Progenitor cell of endocrine pancreas (in vitro differentiated cells): Measurements from ENCODE around the gene TMEM144. TPM values are rescaled to one million over a fixed set of nuclear protein-coding genes. Genes with fewer than 3 reads are reported as not detected.

ENCODE experiments used
- DNase-seq: peaks from one replicate; pipeline ENCODE4 v3.0.0; 2021; ENCODE audit warnings: low spot score; ENCODE audit not compliant: unreplicated experiment
- H3K27ac Mint-ChIP-seq: 2 replicates; pipeline ENCODE4 v1.8.0; 2021; ENCODE audit warnings: mild to moderate bottlenecking, moderate library complexity, mixed read lengths
- H3K27me3 Mint-ChIP-seq: 2 replicates; pipeline ENCODE4 v1.8.0; 2021; ENCODE audit warnings: mixed read lengths
- H3K36me3 Mint-ChIP-seq: 2 replicates; pipeline ENCODE4 v1.8.0; 2022; ENCODE audit warnings: mixed read lengths; ENCODE audit not compliant: insufficient read depth
- H3K4me1 Mint-ChIP-seq: 2 replicates; pipeline ENCODE4 v1.8.0; 2021; ENCODE audit warnings: low read depth, mixed read lengths
- H3K4me3 Mint-ChIP-seq: 2 replicates; pipeline ENCODE4 v1.8.0; 2021; ENCODE audit warnings: low read depth, mild to moderate bottlenecking, moderate library complexity, mixed read lengths
- H3K9me3 Mint-ChIP-seq: 2 replicates; pipeline ENCODE4 v1.8.0; 2021; ENCODE audit warnings: low read depth, mixed read lengths
- CTCF ChIP-seq: fragments of 200-600 bp; sonication (generic); IDR thresholded peaks from one replicate; pipeline ENCODE4 v1.5.0; 2021; ENCODE audit warnings: antibody characterized with exemption, mild to moderate bottlenecking; ENCODE audit not compliant: unreplicated experiment
- long read RNA-seq: library from polyadenylated mRNA; unstranded; transcript quantifications from one replicate; pipeline ENCODE4 v2.0.0, GENCODE V29; 2020
- total RNA-seq: library from RNA; stranded (reverse); gene quantifications from 2 replicates; pipeline ENCODE4 v1.2.1, GENCODE V29; 2021

TMEM144 gene
- total RNA-seq = 11.9 and 15.4 TPM in 2 replicates
- long read RNA-seq, transcript TMEM144-201 (13 exons, 3,442 nt) = major isoform, 29 of 49 reads
- long read RNA-seq, partial matches to known transcripts = 4 of 49 reads
- long read RNA-seq, other reads (novel, unspliced or antisense) = 13 of 49 reads

GRCh38 chr4:158209825-158210807 lies at the start of gene TMEM144:
TMEM144 (plus strand) TSS chr4:158210486; CDS start chr4:158212668, 2,182 bp downstream.
- peak within 1 kb of the TSS; percentile 99 for H3K27ac Mint-ChIP-seq
- peak; percentile 59 for DNase-seq
- H3K4me3 Mint-ChIP-seq = peak within 1 kb of the TSS; percentile 83
- no peak for TF ChIP-seq CTCF
- peaks cover 12% of the 10 kb centered on the region for H3K4me1 Mint-ChIP-seq
- H3K9me3 Mint-ChIP-seq = peaks cover 4% of the 10 kb centered on the region
- H3K27me3 Mint-ChIP-seq = no peaks in the 10 kb centered on the region
- H3K36me3 Mint-ChIP-seq = peaks cover 6% of the 10 kb centered on the region

DNA sequence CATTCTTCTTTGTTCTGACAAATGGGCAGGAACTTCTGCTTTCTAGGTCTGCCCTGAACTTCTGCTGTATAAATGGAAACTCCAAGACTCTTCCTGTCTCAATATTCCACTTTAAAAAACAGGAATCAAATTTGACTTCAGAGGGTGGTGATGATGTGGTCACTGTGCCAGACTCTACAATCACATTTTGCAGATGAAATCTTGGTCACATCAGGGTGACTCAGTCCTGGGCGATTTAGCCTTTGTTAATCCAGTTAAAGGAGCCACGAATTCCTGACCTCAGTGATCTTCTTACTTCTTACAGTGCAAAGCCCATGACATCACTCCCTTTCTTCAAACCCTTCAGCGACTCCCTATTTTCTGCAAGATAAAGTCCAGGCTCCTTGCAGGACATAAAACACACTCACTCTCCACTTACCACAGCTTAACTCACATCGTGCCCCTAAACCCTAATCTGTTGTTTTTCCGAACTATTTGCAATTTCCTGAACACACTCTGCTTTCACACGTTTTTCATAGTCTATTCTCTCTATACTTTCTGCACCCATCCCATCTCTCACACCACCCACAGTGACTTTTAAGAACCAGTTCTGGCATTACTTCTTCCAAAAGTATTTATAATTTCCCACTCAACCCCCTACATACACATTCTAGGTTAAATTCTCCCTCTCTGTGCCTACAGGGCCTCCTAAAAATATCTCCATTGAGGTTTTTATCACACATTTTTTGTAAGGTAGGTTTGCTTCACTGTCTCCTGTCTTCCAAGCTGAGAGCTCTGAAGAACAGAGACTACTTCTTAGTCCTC lies 48.5 kb upstream of the TMEM144 start:
- Mint-ChIP-seq H3K4me1 (peaks cover 29% of the 10 kb centered on the region), H3K4me3 (no peak overlapping the region), H3K36me3 (no peaks in the 10 kb centered on the region)

GRCh38 chr4:158162631-158163030 lies 47.7 kb upstream of the TMEM144 start:
- no peak overlapping the region for H3K4me3 Mint-ChIP-seq
- no peaks in the 10 kb centered on the region for H3K9me3 Mint-ChIP-seq
- DNase-seq = no peak
- no peak for TF ChIP-seq CTCF
- peaks cover 21% of the 10 kb centered on the region for H3K4me1 Mint-ChIP-seq
- no peak overlapping the region for H3K27ac Mint-ChIP-seq
- H3K27me3 Mint-ChIP-seq = no peaks in the 10 kb centered on the region
- H3K36me3 Mint-ChIP-seq = no peaks in the 10 kb centered on the region

More for the DNA sequence above, 48.5 kb upstream of the TMEM144 start:
- no peaks in the 10 kb centered on the region for H3K27me3 Mint-ChIP-seq
- H3K9me3 Mint-ChIP-seq = no peaks in the 10 kb centered on the region
- H3K27ac Mint-ChIP-seq = peak overlapping the region; percentile 43
- DNase-seq = no peak
- TF ChIP-seq CTCF = no peak

DNA sequence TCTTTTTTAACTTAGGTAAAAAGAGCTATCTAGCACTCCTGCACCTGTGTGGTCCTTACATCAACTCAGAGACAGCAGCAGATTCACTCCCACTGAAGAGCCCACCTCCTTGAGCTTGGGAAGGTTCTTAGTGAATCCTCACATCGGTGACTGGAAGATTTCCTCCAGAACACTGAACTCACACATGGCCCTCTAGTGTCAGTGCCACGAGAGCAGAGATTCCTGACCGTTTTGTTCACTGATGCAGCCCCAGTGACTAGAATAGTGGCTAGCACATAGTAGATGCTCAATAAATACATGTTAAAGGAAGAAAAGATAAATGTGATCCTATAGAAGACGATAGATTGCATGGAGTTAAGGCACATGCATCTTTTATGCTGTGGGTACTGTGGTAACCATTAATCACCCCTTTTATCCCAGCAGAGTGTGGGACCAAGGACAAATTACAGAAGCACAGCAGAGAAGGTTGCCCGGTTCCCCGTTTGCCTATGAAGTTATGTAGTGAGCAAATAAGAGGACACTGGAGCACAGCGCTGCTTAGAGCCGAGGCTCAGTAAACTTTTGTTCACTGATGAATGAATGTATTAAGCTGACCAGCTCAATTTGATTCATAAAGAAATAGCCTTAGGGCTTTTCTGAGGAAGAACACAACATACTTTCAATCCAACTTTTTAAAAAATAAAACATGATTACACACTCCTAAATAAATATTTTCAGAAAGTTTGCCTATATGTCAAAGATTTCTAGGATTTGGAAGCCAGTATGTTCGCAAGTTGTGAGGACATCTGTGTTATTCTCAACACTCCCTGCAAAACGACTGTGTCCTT lies 46.1 kb upstream of the TMEM144 start:
- peaks cover 16% of the 10 kb centered on the region for H3K4me1 Mint-ChIP-seq
- no peaks in the 10 kb centered on the region for H3K36me3 Mint-ChIP-seq
- H3K9me3 Mint-ChIP-seq = no peaks in the 10 kb centered on the region
- DNase-seq = no peak
- peak overlapping the region; percentile 60 for H3K27ac Mint-ChIP-seq
- TF ChIP-seq CTCF = no peak
- no peaks in the 10 kb centered on the region for H3K27me3 Mint-ChIP-seq
- H3K4me3 Mint-ChIP-seq = no peak overlapping the region
